Activated CD8-positive, alpha-beta memory T cell treated with anti-CD3 and anti-CD28 coated beads for 48 hours (primary cell): ENCODE measurements around the gene RASA3.
"Not testable (repeated sequence)": the region's sequence is repeated elsewhere in the genome, so short reads cannot be mapped to it uniquely, and the experiment has no call there.

ENCODE experiments used
- DNase-seq, 3 experiments: peaks; one replicate each; pipeline ENCODE4 v3.0.0-alpha.2; 2020; ENCODE audit warnings: low read depth in 2 of 3, low spot score in 2 of 3

RASA3 gene

DNA sequence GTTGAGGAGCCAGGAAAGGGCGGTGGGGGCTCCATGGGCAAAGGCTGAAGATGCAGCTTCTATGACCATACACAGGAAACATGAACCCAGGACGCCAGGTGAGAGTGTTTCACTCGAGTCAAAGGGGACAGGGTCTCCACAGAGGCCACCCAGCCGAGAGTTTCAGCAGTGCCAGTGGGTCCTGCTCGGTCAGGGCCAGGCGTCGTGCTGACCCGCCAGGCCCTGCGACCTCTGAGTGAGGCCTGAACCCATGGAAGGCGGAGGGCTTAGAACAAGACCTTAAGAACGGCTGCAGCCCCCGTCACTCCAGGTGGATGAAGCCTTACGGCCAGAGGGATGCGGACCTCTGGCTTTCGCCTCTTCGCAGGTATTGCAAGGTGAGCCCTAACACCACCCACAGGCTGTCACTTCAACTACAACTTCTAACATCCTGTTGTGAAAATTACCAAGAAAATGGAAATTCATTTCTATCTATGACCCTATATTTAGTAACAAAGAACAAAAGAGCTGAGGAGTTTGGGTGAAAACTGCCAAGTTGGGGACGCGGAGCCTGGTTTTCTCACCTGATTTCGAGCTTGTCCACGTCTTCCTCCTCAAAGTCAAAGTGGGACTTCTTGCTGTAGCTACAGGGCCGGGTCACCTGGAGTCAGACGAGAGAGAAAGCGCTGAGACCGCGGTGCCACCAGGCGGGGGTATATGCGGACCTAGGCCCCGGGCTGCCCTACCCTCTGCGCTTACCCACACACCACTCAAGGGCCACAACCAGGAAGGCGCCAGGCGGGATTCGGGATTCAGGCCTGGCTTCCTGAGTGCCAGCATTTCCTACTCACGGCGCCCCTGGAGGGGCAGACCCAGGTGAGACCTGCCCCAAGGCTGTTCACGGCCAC lies 108.5 kb downstream of the RASA3 start:
- DNase-seq: no peak

DNA sequence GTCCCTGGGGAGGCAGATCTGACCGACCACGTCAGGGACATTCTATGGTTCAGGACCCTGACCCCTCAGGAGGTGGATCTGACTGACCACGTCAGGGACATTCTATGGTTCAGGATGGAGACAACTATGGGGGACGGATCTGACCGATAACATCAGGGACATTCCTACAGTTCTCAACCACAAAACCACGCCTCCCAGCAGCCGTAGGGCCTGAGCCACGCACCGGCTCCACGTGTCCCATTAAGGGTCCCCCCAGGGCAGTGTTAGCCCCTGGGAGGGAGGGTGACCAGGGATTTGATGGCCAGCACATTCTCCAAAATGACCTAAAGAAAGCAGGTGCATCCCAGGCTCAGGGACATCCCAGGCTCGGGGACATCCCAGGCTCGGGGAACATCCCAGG lies 109.5 kb downstream of the RASA3 start:
- no peak for DNase-seq

GRCh38 chr13:114022309-114022669 lies 110.1 kb downstream of the RASA3 start:
- no peak for DNase-seq

GRCh38 chr13:114021464-114022308 lies 110.7 kb downstream of the RASA3 start:
- no peak for DNase-seq

DNA sequence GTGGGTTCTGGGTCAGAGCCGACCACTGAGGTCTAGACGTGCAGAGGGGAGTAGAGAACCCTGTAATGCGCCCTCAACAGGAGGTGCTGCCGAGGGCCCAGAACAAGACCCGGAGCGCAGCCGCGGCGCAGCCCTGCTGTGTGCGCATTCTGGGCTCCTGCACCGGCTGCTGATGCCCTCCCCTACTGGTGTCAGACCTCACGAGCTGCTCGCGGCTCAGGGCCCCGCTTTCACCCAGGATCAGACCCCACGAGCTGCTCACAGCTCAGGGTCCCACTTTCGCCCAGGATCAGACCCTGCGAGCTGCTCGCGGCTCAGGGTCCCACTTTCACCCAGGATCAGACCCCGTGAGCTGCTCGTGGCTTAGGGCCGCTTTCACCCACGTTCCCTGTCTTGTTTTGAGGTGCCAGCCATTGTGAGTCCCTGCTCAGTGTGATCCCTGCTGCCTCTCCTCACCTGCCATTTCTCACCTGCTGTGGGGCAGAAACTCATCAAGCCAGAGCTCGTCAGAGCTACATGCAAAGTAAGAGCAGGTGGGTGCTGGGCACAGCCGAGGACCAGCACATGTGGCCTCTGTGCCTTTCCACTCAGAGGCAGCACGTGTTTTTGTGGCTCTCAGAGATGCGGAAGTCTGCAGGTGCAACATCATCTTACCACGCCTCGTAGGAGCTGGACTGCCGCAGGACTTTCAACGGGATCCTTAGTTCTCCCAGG lies 111.5 kb downstream of the RASA3 start:
- DNase-seq: no peak

DNA sequence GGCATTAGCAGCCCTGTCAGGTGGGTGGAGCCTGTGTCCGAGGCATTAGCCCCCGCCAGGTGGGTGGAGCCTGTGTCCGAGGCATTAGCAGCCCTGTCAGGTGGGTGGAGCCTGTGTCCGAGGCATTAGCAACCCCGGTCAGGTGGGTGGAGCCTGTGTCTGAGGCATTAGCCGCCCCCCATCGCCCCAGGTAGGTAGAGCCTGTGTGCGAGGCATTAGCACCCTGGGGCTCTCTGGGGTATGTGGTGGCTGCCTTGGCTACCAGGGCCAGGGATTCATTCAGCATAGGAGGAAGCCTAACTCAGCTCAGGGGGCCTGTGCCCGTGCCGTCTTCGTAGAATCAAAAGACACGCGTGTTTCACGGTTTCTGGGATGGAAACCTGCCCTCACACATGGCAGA lies 112.3 kb downstream of the RASA3 start:
- not testable (repeated sequence) for DNase-seq

GRCh38 chr13:114019367-114019766 lies 113.1 kb downstream of the RASA3 start:
- peak in 1 of 3 experiments; percentile 17 for DNase-seq

DNA sequence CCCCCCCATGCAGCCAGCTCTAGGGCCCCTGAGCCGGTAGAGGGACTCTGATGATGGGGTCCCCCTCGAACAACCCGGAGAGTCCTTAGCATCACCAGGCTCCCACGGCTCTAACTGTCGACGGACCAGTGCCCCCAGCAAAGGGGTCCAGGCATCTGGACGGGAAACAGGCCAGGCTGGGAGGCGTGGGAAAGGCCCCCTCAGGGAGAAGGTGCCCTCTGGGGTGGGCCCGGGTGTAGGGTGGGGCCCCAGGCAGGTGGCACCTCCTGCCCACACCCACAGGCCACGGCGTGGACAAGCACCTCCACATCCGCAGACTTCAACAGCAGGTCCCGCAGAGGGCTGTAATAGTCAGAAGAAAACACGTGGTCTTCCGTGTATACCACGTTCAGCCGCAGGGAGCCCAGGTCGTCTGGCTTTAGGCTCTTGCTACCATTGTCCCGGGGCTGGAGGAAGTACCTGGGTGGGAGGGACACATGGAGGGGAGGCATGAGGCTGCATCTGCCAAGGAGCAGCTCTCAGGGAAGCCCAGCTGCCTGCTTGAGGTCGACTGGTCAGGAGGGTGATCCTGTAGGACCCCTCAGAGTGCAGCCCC lies 113.9 kb downstream of the RASA3 start:
- DNase-seq: no peak

- no peak for DNase-seq
Measured at GRCh38 chr13:114017966-114018365, 114.5 kb downstream of the RASA3 start.

DNA sequence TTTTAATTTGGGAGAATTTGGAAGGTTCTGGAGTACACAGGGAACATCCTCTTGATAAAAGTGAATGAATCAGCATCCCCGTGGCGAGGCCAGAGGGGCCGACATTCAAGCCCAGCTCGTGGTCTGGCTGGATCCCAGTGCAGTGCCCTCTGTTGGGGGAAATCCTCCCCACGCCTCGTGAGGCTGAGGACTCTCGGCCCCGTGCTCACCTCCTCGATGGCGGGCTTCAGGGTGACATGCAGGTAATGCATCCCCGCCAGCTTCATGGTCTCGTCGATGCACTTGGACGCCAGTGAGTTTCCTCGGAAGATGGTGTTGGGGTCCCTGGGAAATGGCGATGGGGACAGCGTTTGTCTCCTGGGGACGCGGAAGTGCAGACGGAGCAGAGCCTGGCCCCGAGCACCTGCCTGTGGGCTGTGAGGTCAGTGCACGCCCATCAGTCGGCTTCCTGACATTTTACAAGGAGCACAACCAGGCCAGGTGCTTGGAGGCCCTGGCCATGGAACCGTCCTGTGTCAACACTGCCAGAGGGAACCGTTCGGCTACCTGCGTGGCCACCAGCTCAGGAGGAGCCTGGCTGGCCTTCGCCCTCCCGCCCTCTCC lies 115.3 kb downstream of the RASA3 start:
- no peak for DNase-seq

GRCh38 chr13:114016321-114017027 lies 115.9 kb downstream of the RASA3 start:
- no peak for DNase-seq

DNA sequence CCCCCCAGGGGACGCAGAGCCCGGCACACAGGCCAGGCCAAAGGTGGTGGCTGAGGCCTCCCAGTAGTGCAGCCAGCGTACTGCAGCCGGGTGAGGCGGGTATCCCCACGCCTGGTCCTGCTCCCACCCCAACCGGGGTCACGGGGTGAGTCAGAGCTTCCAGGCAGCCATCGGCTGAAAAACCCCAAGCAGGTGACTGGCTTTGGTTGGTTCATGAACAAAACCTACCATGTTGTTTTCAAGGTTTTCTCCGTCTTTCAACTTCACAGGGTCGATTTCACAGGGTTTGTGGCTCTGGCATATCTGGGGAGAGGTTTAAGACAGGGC lies 116.5 kb downstream of the RASA3 start:
- DNase-seq: no peak

- DNase-seq: no peak
Measured at GRCh38 chr13:114015111-114015968, 117.1 kb downstream of the RASA3 start.

- DNase-seq: no peak
Measured at GRCh38 chr13:114013952-114014629, 118.3 kb downstream of the RASA3 start.

DNA sequence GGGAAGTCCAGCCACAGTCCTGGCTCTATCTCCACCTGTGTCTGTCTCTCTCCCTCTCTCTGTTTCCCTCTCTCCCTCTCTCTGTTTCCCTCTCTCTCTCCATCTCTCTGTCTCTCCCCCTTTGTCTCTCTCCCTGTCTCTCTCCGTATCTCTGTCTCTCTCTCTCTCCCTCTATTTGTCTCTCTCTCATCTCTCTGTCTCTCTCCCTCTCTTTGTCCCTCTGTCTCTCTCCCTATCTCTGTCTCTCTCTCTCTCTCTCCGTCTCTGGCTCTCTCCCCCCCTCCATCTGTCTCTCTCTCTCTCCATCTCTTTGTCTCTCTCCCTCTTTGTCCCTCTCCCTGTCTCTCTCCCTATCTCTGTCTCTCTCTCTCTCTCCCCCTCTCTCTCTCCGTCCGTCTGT lies 119.1 kb downstream of the RASA3 start:
- no peak for DNase-seq

DNA sequence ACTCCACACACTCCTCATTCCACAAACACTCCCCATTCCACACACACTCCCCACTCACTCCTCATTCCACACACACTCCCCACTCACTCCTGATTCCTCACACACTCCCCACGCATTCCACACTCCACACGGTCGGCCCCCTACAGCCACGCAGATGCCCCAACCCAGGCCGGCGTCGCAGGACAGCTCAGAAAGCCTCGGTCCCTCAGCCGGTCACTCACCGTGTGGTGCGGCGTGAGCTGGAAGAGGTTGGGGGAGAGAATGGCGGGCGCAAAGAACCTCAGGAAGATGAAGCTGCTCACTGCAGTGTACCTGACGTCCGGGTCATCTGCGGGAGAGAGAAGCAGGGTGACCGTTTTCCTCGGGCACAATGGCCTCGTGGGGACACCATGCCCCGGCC lies 119.5 kb downstream of the RASA3 start:
- no peak for DNase-seq

DNA sequence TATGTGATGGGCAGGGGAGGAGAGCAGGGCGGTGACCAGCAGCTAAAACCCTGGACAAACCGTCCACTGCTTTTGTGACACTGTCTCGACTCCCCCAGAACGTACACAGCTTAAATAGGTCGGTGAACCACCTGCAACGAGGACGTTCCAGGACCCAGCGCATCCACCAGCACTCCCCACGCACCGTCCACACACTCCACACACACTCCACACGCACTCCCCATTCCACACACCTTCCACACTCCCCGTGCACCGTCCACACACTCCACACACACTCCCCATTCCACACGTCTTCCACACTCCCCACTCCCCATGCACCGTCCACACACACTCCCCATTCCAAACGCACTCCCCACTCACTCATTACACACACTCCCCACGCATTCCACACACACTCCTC lies 120.3 kb downstream of the RASA3 start:
- no peak for DNase-seq

DNA sequence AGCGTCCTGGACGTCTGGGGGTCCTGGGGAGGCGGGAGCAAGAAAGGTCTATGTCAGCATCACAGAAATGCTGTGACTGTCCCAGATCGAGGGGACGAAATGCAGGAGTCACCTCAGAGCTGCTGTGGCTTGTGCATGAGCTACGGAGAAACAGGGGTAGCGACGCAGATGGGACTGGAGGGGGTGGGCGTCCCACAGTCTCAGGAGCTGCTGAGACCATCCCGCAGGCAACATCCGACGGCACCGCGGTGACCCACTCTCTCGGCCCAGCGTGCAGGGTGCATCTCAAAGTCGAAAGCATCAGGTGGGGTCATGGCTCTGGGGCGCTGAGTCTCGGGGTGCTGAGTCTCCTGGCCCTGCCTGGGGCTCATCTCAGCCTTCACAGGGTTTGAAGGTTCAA lies 121.2 kb downstream of the RASA3 start:
- no peak for DNase-seq
